HL-60/S4 (cell line): Measurements from ENCODE around the gene MRAP2.
"Not testable (repeated sequence)": the region's sequence is repeated elsewhere in the genome, so short reads cannot be mapped to it uniquely, and the experiment has no call there.

ENCODE experiments used
- in situ Hi-C: fragments of 300-500 bp; cut with MboI; formaldehyde crosslinking; loops from 2 replicates; pipeline ENCODE4 v1.14.3; 2022; ENCODE audit warnings: low sequenced_read_pairs

Gene MRAP2

GRCh38 chr6:84068873-84069272, 35.3 kb downstream of the MRAP2 start:
- in situ Hi-C loops = not testable (repeated sequence)

GRCh38 chr6:84072442-84072997, 38.9 kb downstream of the MRAP2 start:
- in situ Hi-C loops = no loop called here

DNA sequence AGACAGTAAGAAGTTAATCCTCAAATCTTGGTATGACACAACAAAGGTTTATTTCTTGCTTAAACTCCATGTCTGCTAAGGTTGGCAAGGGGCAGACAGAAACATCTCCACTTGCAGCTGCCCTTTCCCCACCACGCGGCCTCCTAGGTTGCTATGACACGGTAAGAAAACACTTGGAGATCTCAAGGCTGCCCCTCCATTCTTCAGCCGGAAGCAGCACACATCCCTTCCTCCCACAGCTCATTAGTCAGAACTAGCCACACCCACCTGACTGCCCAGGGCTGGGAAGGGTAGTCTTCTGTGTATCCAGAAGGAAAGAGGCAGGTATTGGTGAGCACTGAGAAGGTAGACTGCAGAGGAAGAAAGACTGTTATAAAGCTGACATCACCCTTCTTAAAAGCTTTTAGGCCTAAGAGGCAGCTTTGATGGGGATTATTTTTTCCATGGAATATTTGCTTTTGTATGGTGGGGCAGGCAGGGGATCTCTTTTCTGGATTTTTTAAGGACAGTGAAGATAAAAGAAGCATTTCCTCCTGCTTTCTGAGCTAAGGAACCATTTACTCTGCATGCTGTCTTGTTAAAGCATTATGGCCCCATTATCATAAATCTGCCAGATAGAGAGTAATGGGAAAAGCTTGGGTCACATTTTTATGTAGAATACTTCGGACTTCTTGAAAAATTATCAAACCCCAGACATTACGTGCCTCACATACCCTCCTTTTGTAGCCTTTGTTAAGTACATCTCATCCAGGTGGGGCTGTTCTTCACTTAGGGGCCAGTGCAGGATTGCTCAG, 41.6 kb downstream of the MRAP2 start:
- in situ Hi-C loops = no loop called here

DNA sequence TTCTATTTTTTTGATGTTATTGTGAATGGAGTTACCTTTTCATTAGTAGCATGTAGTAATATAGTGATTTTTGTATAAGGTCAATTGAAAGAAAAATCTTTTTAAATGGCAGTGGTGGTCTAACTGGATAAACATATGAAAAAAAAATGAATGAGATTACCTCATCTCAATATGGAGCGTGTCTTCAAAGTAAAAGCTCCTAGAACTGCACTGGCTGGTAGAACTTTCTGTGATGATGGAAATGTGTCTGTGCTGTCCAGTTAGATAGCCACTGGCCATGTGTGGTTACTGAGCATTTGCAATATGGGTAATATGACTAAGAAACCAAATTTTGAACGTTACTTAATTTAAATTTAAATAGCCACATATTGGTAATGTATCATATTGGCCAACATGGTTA, 44.1 kb downstream of the MRAP2 start:
- in situ Hi-C loops = no loop called here

DNA sequence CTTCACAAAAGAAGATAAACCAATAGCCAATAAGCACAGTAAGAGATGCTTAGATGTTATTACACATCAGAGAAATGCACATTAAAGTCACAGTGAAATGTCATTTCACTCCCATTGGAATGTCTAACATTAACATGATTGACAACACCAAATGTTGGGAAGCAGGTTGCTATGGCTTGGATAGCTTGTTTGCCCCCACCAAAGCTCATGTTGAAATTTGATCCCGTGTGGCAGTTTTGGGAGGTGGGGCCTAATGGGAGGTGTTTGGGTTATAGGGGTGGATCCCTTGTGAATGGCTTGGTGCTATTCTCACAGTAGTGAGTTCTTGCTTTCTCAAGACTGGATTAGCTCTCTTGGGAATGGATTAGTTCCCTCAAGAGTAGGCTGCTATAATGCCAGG, 44.8 kb downstream of the MRAP2 start:
- in situ Hi-C loops = no loop called here

DNA sequence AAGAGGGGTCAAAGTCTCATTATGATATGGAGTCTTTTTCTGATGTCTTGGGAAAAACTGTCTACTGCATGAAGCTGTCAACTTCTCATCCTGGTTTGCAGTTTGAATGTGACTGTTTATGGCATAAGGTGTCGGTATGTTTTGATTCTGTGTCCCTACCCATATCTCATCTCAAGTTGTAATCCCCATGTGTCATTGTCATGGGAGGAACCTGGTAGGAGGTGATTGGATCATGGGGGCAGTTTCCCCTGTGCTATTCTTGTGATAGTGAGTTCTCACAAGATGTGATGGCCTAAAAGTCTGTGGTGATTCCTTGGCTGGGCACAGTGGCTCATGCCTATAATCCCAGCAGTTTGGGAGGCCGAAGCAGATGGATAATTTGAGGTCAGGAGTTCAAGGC, 47.6 kb downstream of the MRAP2 start:
- in situ Hi-C loops = no loop called here

DNA sequence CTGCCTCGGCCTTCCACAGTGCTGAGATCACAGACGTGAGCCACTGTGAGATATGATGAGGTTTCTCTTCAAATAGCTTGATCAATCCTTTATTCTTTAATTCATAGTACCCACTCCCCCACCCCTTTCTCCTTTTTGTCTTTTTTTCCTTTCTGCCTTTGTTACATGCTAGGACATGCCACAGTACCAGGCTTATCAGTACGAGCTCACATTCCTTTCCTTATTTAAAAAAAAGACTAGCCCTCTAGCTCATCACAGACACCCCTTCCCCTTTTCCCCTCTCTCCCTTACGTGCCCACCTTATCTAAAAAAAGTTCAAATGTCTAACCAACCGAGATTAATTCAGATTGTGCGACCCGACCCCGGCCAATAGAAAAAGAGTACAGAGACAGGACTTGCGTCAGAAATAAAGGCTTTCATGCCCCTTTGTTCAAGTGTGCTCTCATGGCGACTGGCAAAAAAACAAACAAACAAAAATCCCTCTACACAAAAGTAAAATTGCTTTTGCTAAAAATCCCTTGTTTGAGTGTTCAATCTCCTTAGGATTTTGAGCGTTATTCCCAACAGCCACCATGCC, 49.2 kb downstream of the MRAP2 start:
- in situ Hi-C loops = no loop called here

DNA sequence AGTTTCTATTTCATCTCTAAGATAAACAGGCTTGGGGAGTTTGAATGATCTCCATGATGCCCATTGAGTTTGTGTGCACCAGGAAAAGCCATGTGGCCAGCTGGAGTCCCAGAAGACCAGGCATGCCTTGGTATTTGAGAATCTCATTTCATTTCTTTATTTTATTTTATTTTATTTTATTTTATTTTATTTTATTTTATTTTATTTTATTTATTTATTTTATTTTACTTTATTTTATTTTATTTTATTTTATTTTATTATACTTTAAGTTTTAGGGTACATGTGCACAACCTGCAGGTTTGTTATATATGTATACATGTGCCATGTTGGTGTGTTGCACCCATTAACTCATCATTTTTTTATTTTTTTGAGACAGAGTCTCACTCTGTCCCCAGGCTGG, 51.1 kb downstream of the MRAP2 start:
- in situ Hi-C loops = not testable (repeated sequence)

DNA sequence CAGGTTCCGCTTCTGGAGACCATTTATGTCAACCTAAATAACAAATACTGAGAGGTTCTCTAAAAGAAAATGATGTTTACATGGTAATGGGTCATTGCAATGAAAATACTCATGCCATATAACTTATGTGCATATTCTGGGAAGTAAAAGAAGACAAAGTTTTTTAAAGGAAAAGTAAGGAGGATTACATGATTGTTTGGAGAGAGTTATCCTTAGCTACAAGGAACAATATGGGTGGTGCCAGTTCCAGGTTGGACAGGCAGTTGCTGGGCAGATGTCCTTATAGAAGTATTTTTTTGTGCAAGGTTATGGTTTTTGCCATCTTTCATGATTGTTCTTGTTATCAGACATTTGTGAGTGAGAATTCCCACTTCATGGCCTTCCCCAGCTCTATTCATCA, 52.5 kb downstream of the MRAP2 start:
- in situ Hi-C loops = no loop called here

DNA sequence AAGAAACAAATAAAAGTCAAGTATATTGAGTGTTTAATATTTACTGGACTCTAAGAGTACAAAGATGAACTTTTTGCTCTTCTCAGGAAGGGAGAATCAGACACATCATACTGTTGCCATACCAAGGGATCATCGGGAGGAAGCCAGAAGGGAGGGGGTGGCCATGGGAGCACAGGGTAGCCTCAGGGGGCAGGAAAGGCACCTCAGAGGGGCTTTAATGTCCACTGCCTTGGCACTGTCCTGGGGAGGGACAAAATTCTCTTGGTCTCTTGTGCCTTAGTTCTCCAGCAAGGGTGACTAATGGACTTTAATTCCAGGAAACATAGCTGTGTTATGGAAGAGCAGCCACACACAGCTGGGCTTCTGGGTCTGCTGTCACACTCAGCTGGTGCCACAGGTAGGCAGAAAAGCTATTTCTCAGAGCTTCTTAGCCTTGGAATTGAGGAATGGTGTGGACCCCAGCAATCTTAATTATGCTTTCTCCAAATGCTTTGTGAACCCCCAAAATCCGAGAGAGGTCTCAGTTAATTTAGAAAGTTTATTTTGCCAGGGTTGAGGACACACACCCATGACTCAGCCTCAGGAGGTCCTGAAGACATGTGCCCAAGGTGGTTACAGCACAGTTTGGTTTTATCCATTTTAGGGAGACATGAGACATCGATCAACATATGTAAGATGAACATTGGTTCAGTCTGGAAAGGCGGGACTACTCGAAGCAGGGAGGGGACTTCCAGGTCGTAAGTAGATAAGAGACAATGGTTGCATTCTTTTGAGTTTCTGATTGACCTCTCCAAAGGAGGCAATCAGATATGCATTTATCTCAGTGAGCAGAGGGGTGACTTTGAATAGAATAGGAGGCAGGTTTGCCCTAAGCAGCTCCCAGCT, 53.2 kb downstream of the MRAP2 start:
- in situ Hi-C loops = no loop called here

- in situ Hi-C loops = no loop called here
Observed at GRCh38 chr6:84089081-84089480, 55.5 kb downstream of the MRAP2 start.

DNA sequence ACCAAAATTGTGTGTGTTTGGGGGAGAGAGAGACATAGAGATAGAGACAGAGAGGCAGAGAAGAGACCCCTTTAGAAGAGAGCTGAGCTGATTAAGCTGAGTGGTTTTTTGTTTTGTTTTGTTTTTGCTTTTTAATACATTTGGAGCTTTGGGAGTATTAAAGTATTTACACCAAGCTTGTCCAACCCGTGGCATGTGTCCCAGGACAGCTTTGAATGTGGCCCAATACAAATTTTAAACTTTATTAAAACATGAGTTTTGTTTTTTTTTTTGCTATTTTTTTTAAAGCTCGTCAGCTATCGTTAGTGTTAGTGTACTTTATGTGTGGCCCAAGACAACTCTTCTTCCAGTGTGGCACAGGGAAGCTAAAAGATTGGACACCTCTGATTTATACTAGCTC, 56.0 kb downstream of the MRAP2 start:
- in situ Hi-C loops = no loop called here

GRCh38 chr6:84093441-84094435, 60.2 kb downstream of the MRAP2 start:
- in situ Hi-C loops = no loop called here

- in situ Hi-C loops = no loop called here
Observed at GRCh38 chr6:84095156-84095555, 61.6 kb downstream of the MRAP2 start.

DNA sequence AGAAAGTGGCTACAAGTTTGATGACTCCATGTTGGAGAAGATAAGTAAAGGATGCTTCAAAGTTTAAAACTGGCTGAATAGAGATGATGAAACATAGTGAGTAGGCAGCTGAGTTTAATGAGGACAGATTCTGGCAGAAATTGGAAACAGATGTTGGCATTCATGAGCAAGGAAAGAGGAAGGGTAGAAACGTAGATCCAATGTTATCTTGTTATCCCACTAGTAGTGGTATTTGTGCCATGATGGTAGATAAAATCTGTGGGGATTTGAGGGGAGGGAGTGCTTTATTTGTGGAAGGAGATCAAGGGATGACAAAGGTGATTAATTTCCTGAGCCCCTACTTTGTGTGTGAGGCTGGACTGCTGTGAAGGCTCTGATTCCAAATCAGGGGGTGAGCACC, 69.5 kb downstream of the MRAP2 start:
- in situ Hi-C loops = no loop called here

GRCh38 chr6:84105215-84105924, 71.8 kb downstream of the MRAP2 start:
- in situ Hi-C loops = not testable (repeated sequence)

GRCh38 chr6:84107495-84107894, 73.9 kb downstream of the MRAP2 start:
- in situ Hi-C loops = no loop called here

- in situ Hi-C loops = not testable (repeated sequence)
Observed at GRCh38 chr6:84111351-84111750, 77.8 kb downstream of the MRAP2 start.

GRCh38 chr6:84114933-84115594, 81.5 kb downstream of the MRAP2 start:
- in situ Hi-C loops = not testable (repeated sequence)
